Measurements from ENCODE around the gene QRSL1. TPM values are rescaled to one million over a fixed set of nuclear protein-coding genes. Genes with fewer than 3 reads are reported as not detected.

The QRSL1 gene
- polyA plus RNA-seq, 1 donor: 12.9 TPM

GRCh38 chr6:106611030-106611429, 18.3 kb upstream of the QRSL1 start:
- no CpG with 5 or more reads among the region's 2 CpGs for WGBS (ENCODE audit: insufficient coverage, low lambda C conversion rate)
- Histone ChIP-seq H3K4me3 (ENCODE audit: low read length) (no peak overlapping the region), H3K36me3 (ENCODE audit: control insufficient read depth, insufficient read depth, low read length) (no peaks in the 10 kb centered on the region), H3K9me3 (ENCODE audit: control insufficient read depth, low read depth, low read length) (no peaks in the 10 kb centered on the region), H3K27ac (ENCODE audit: low read length) (no peak overlapping the region), H3K27me3 (ENCODE audit: control insufficient read depth, insufficient read depth, low read length) (no peaks in the 10 kb centered on the region), H3K4me1 (ENCODE audit: control insufficient read depth, insufficient read depth, low read length) (no peaks in the 10 kb centered on the region)
- no peak for DNase-seq

GRCh38 chr6:106612671-106613416, 16.5 kb upstream of the QRSL1 start:
- no peaks in the 10 kb centered on the region for H3K9me3 ChIP-seq (ENCODE audit: control insufficient read depth, low read depth, low read length)
- no peaks in the 10 kb centered on the region for H3K36me3 ChIP-seq (ENCODE audit: control insufficient read depth, insufficient read depth, low read length)
- WGBS (ENCODE audit: insufficient coverage, low lambda C conversion rate): 100% methylated on average over 1 of the region's 9 CpGs
- H3K4me3 ChIP-seq (ENCODE audit: low read length): no peak overlapping the region
- H3K4me1 ChIP-seq (ENCODE audit: control insufficient read depth, insufficient read depth, low read length): no peaks in the 10 kb centered on the region
- DNase-seq: no peak
- H3K27ac ChIP-seq (ENCODE audit: low read length): no peak overlapping the region
- H3K27me3 ChIP-seq (ENCODE audit: control insufficient read depth, insufficient read depth, low read length): no peaks in the 10 kb centered on the region

GRCh38 chr6:106613590-106613989, 15.8 kb upstream of the QRSL1 start:
- H3K9me3 ChIP-seq (ENCODE audit: control insufficient read depth, low read depth, low read length): no peaks in the 10 kb centered on the region
- no peaks in the 10 kb centered on the region for H3K27me3 ChIP-seq (ENCODE audit: control insufficient read depth, insufficient read depth, low read length)
- DNase-seq: no peak
- no peaks in the 10 kb centered on the region for H3K4me1 ChIP-seq (ENCODE audit: control insufficient read depth, insufficient read depth, low read length)
- no peaks in the 10 kb centered on the region for H3K36me3 ChIP-seq (ENCODE audit: control insufficient read depth, insufficient read depth, low read length)
- no peak overlapping the region for H3K27ac ChIP-seq (ENCODE audit: low read length)
- WGBS (ENCODE audit: insufficient coverage, low lambda C conversion rate): no CpG with 5 or more reads among the region's 1 CpG
- no peak overlapping the region for H3K4me3 ChIP-seq (ENCODE audit: low read length)

- no peak for DNase-seq
- Histone ChIP-seq H3K27me3 (ENCODE audit: control insufficient read depth, insufficient read depth, low read length) (no peaks in the 10 kb centered on the region), H3K4me3 (ENCODE audit: low read length) (no peak overlapping the region), H3K36me3 (ENCODE audit: control insufficient read depth, insufficient read depth, low read length) (no peaks in the 10 kb centered on the region), H3K4me1 (ENCODE audit: control insufficient read depth, insufficient read depth, low read length) (no peaks in the 10 kb centered on the region), H3K27ac (ENCODE audit: low read length) (no peak overlapping the region), H3K9me3 (ENCODE audit: control insufficient read depth, low read depth, low read length) (no peaks in the 10 kb centered on the region)
- WGBS (ENCODE audit: insufficient coverage, low lambda C conversion rate): 100% methylated on average over 1 of the region's 1 CpG
These were observed 15.2 kb upstream of the QRSL1 start for GRCh38 chr6:106614166-106614565.

- Histone ChIP-seq H3K9me3 (ENCODE audit: control insufficient read depth, low read depth, low read length) (no peaks in the 10 kb centered on the region), H3K4me1 (ENCODE audit: control insufficient read depth, insufficient read depth, low read length) (no peaks in the 10 kb centered on the region), H3K27ac (ENCODE audit: low read length) (no peak overlapping the region), H3K27me3 (ENCODE audit: control insufficient read depth, insufficient read depth, low read length) (no peaks in the 10 kb centered on the region), H3K36me3 (ENCODE audit: control insufficient read depth, insufficient read depth, low read length) (no peaks in the 10 kb centered on the region), H3K4me3 (ENCODE audit: low read length) (no peak overlapping the region)
- 100% methylated on average over 1 of the region's 3 CpGs for WGBS (ENCODE audit: insufficient coverage, low lambda C conversion rate)
- DNase-seq: no peak
These were observed 14.7 kb upstream of the QRSL1 start for GRCh38 chr6:106614592-106615257.

GRCh38 chr6:106617302-106617701, 12.1 kb upstream of the QRSL1 start:
- H3K9me3 ChIP-seq (ENCODE audit: control insufficient read depth, low read depth, low read length): no peaks in the 10 kb centered on the region

GRCh38 chr6:106617857-106618256, 11.5 kb upstream of the QRSL1 start:
- Histone ChIP-seq H3K36me3 (ENCODE audit: control insufficient read depth, insufficient read depth, low read length) (peaks cover 5% of the 10 kb centered on the region), H3K9me3 (ENCODE audit: control insufficient read depth, low read depth, low read length) (no peaks in the 10 kb centered on the region), H3K4me3 (ENCODE audit: low read length) (no peak overlapping the region), H3K4me1 (ENCODE audit: control insufficient read depth, insufficient read depth, low read length) (no peaks in the 10 kb centered on the region), H3K27ac (ENCODE audit: low read length) (no peak overlapping the region), H3K27me3 (ENCODE audit: control insufficient read depth, insufficient read depth, low read length) (no peaks in the 10 kb centered on the region)
- WGBS (ENCODE audit: insufficient coverage, low lambda C conversion rate): 60% methylated on average over 1 of the region's 1 CpG
- DNase-seq: no peak

More at GRCh38 chr6:106617302-106617701, 12.1 kb upstream of the QRSL1 start:
- no peak overlapping the region for H3K27ac ChIP-seq (ENCODE audit: low read length)
- no peaks in the 10 kb centered on the region for H3K4me1 ChIP-seq (ENCODE audit: control insufficient read depth, insufficient read depth, low read length)
- H3K4me3 ChIP-seq (ENCODE audit: low read length): no peak overlapping the region
- H3K36me3 ChIP-seq (ENCODE audit: control insufficient read depth, insufficient read depth, low read length): peaks cover under 1% of the 10 kb centered on the region
- H3K27me3 ChIP-seq (ENCODE audit: control insufficient read depth, insufficient read depth, low read length): no peaks in the 10 kb centered on the region
- no peak for DNase-seq

- Histone ChIP-seq H3K27ac (ENCODE audit: low read length) (no peak overlapping the region), H3K36me3 (ENCODE audit: control insufficient read depth, insufficient read depth, low read length) (peaks cover 5% of the 10 kb centered on the region), H3K4me1 (ENCODE audit: control insufficient read depth, insufficient read depth, low read length) (no peaks in the 10 kb centered on the region), H3K27me3 (ENCODE audit: control insufficient read depth, insufficient read depth, low read length) (no peaks in the 10 kb centered on the region), H3K9me3 (ENCODE audit: control insufficient read depth, low read depth, low read length) (no peaks in the 10 kb centered on the region), H3K4me3 (ENCODE audit: low read length) (no peak overlapping the region)
- no peak for DNase-seq
- 72% methylated on average over 2 of the region's 3 CpGs for WGBS (ENCODE audit: insufficient coverage, low lambda C conversion rate)
These were observed 11.1 kb upstream of the QRSL1 start for GRCh38 chr6:106618324-106618723.

GRCh38 chr6:106619223-106619622, 10.2 kb upstream of the QRSL1 start:
- Histone ChIP-seq H3K27me3 (ENCODE audit: control insufficient read depth, insufficient read depth, low read length) (no peaks in the 10 kb centered on the region), H3K9me3 (ENCODE audit: control insufficient read depth, low read depth, low read length) (no peaks in the 10 kb centered on the region), H3K4me3 (ENCODE audit: low read length) (no peak overlapping the region), H3K4me1 (ENCODE audit: control insufficient read depth, insufficient read depth, low read length) (no peaks in the 10 kb centered on the region), H3K27ac (ENCODE audit: low read length) (no peak overlapping the region), H3K36me3 (ENCODE audit: control insufficient read depth, insufficient read depth, low read length) (peaks cover 5% of the 10 kb centered on the region)
- no peak for DNase-seq
- WGBS (ENCODE audit: insufficient coverage, low lambda C conversion rate): 100% methylated on average over 1 of the region's 1 CpG

- 100% methylated on average over 1 of the region's 3 CpGs for WGBS (ENCODE audit: insufficient coverage, low lambda C conversion rate)
These were observed 8.3 kb upstream of the QRSL1 start for GRCh38 chr6:106620931-106621672.

More at GRCh38 chr6:106620931-106621672, 8.3 kb upstream of the QRSL1 start:
- Histone ChIP-seq H3K4me1 (ENCODE audit: control insufficient read depth, insufficient read depth, low read length) (no peaks in the 10 kb centered on the region), H3K4me3 (ENCODE audit: low read length) (no peak overlapping the region), H3K36me3 (ENCODE audit: control insufficient read depth, insufficient read depth, low read length) (peaks cover 5% of the 10 kb centered on the region), H3K27ac (ENCODE audit: low read length) (no peak overlapping the region), H3K27me3 (ENCODE audit: control insufficient read depth, insufficient read depth, low read length) (no peaks in the 10 kb centered on the region), H3K9me3 (ENCODE audit: control insufficient read depth, low read depth, low read length) (no peaks in the 10 kb centered on the region)
- no peak for DNase-seq
